Activated CD4-positive, alpha-beta memory T cell treated with anti-CD3 and anti-CD28 coated beads, Interleukin-2, amount 10 ng/mL, durations not matched to agents 7 days and 5 days (primary cell): ENCODE measurements around the gene MAST4. TPM values are rescaled to one million over a fixed set of nuclear protein-coding genes. Genes with fewer than 3 reads are reported as not detected.

ENCODE experiments used
- CTCF ChIA-PET: fragments of 350-600 bp; sonication (Branson Sonifier 250); formaldehyde crosslinking; loops from one replicate; lab custom pipeline; 2021; ENCODE audit warnings: antibody characterized with exemption, inconsistent platforms; lab: Charles Lee
- POLR2A ChIA-PET: fragments of 350-600 bp; sonication (Branson Sonifier 250); formaldehyde crosslinking; loops from one replicate; lab custom pipeline; 2021; ENCODE audit warnings: antibody characterized with exemption; lab: Charles Lee
- DNase-seq: peaks from one replicate; pipeline ENCODE4 v3.0.0-alpha.2; 2020
- H3K27ac Mint-ChIP-seq: one replicate; pipeline ENCODE4 v1.8.0; 2021; ENCODE audit warnings: mild to moderate bottlenecking, mixed read lengths
- H3K27me3 Mint-ChIP-seq: one replicate; pipeline ENCODE4 v1.8.0; 2021; ENCODE audit warnings: mixed read lengths
- H3K36me3 Mint-ChIP-seq: one replicate; pipeline ENCODE4 v1.8.0; 2021; ENCODE audit warnings: low read depth, mixed read lengths
- H3K4me1 Mint-ChIP-seq: one replicate; pipeline ENCODE4 v1.8.0; 2021; ENCODE audit warnings: mixed read lengths
- H3K4me3 Mint-ChIP-seq: one replicate; pipeline ENCODE4 v1.8.0; 2021; ENCODE audit warnings: mild to moderate bottlenecking, mixed read lengths
- H3K9me3 Mint-ChIP-seq: one replicate; pipeline ENCODE4 v1.8.0; 2021; ENCODE audit warnings: mixed read lengths
- total RNA-seq, 2 experiments: library from RNA; stranded (reverse); gene quantifications; one replicate each; pipeline ENCODE4 v1.2.3, GENCODE V29; 2021

MAST4 gene
- total RNA-seq, 2 experiments from 2014 or later: 38.0 to 38.3 TPM

GRCh38 chr5:67194166-67194565, 598.0 kb downstream of the MAST4 start:
- Mint-ChIP-seq H3K4me1 (peaks cover 29% of the 10 kb centered on the region), H3K36me3 (peaks cover 31% of the 10 kb centered on the region), H3K27ac (no peak overlapping the region), H3K27me3 (no peaks in the 10 kb centered on the region), H3K9me3 (peaks cover 20% of the 10 kb centered on the region), H3K4me3 (no peak overlapping the region)
- POLR2A ChIA-PET: no interaction called here
- no peak for DNase-seq
- CTCF ChIA-PET: no interaction called here

GRCh38 chr5:67195406-67196275, 599.4 kb downstream of the MAST4 start:
- H3K4me1 Mint-ChIP-seq: peaks cover 40% of the 10 kb centered on the region
- no peak overlapping the region for H3K4me3 Mint-ChIP-seq
- peaks cover 30% of the 10 kb centered on the region for H3K36me3 Mint-ChIP-seq
- POLR2A ChIA-PET: interaction anchor here (0.9 to 2.4 kb wide), 2 partner anchors 29 kb away, joined by 3 to 10 read pairs; no protein-coding TSS in a partner anchor
- DNase-seq: no peak
- no peak overlapping the region for H3K27ac Mint-ChIP-seq
- H3K27me3 Mint-ChIP-seq: no peaks in the 10 kb centered on the region
- peaks cover 20% of the 10 kb centered on the region for H3K9me3 Mint-ChIP-seq
- CTCF ChIA-PET: interaction anchor here (2.2 kb wide), 1 partner anchor 30 kb away, joined by 5 read pairs; no protein-coding TSS in a partner anchor

DNA sequence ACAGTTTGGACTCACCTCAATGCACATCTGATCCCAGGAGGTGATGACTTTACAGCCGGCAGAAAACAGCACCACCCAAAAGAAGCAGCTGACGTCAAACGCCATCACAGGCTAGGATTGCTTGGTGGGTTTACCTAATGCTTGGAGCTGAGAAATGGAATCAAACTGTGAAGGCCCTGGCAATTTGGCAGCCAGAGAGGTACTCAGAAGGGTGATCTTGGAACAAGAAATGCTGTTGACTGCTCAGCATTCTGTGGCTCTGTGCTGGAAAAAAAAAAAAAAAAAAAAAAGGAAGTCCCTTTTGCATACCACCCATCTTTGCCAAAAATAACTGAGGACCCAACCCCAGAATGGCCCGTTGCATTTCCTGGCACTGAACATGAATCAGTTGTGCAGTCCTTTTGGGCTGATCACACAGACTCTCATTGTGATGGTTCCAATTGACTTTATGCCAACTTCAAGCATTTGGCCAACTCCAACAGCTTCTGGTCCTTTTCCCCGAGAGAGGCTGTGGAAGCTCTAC, 600.4 kb downstream of the MAST4 start, which contains the start of gene CD180:
Gene CD180, minus strand, starts transcription at position 263 of the 523 bp plus-strand sequence. Its CDS starts 158 bp downstream, at position 105.
- Mint-ChIP-seq H3K27ac (no peak within 1 kb of the TSS), H3K27me3 (no peaks in the 10 kb centered on the region), H3K4me1 (peaks cover 49% of the 10 kb centered on the region), H3K4me3 (no peak within 1 kb of the TSS), H3K9me3 (peaks cover 20% of the 10 kb centered on the region), H3K36me3 (peaks cover 33% of the 10 kb centered on the region)
- CTCF ChIA-PET: interaction anchor here (2.2 kb wide), 1 partner anchor 30 kb away, joined by 5 read pairs; no protein-coding TSS in a partner anchor
- no peak for DNase-seq
- POLR2A ChIA-PET: interaction anchor here (1.0 to 2.4 kb wide), 3 partner anchors 11 to 32 kb away, joined by 4 to 10 read pairs (median 4); no protein-coding TSS in a partner anchor

- Mint-ChIP-seq H3K9me3 (peaks cover 18% of the 10 kb centered on the region), H3K4me1 (peaks cover 57% of the 10 kb centered on the region)
- POLR2A ChIA-PET: interaction anchor here (1.0 to 2.4 kb wide), 3 partner anchors 10 to 32 kb away, joined by 4 to 10 read pairs (median 4); no protein-coding TSS in a partner anchor
These were observed 601.3 kb downstream of the MAST4 start for GRCh38 chr5:67197536-67197935.

GRCh38 chr5:67198917-67199316, 602.7 kb downstream of the MAST4 start:
- ChIA-PET CTCF (interaction anchor here (1.7 kb wide), 1 partner anchor 10 kb away, joined by 4 read pairs; no protein-coding TSS in a partner anchor), POLR2A (interaction anchor here (1.3 to 3.3 kb wide), 2 partner anchors 23 to 31 kb away, joined by 3 to 25 read pairs; no protein-coding TSS in a partner anchor)
- Mint-ChIP-seq H3K4me1 (peaks cover 67% of the 10 kb centered on the region), H3K36me3 (peaks cover 27% of the 10 kb centered on the region), H3K27me3 (no peaks in the 10 kb centered on the region), H3K4me3 (no peak overlapping the region), H3K27ac (peak overlapping the region; percentile 14), H3K9me3 (peaks cover 18% of the 10 kb centered on the region)
- DNase-seq: no peak

More at GRCh38 chr5:67197536-67197935, 601.3 kb downstream of the MAST4 start:
- Mint-ChIP-seq H3K27me3 (no peaks in the 10 kb centered on the region), H3K4me3 (no peak overlapping the region), H3K27ac (no peak overlapping the region), H3K36me3 (peaks cover 32% of the 10 kb centered on the region)
- CTCF ChIA-PET: interaction anchor here (2.2 kb wide), 1 partner anchor 31 kb away, joined by 5 read pairs; no protein-coding TSS in a partner anchor
- no peak for DNase-seq

- ChIA-PET POLR2A (interaction anchor here (1.2 to 3.3 kb wide), 3 partner anchors 22 to 32 kb away, joined by 3 to 25 read pairs (median 3); no protein-coding TSS in a partner anchor), CTCF (interaction anchor here (0.8 to 1.7 kb wide), 3 partner anchors 8 to 33 kb away, joined by 3 to 6 read pairs (median 4); no protein-coding TSS in a partner anchor)
- no peak overlapping the region for H3K4me3 Mint-ChIP-seq
- H3K27ac Mint-ChIP-seq: peak overlapping the region; percentile 70
- DNase-seq: no peak
- H3K27me3 Mint-ChIP-seq: no peaks in the 10 kb centered on the region
- peaks cover 77% of the 10 kb centered on the region for H3K4me1 Mint-ChIP-seq
- H3K9me3 Mint-ChIP-seq: peaks cover 18% of the 10 kb centered on the region
- peaks cover 34% of the 10 kb centered on the region for H3K36me3 Mint-ChIP-seq
These were observed 603.7 kb downstream of the MAST4 start for GRCh38 chr5:67199859-67200258.

- peaks cover 14% of the 10 kb centered on the region for H3K9me3 Mint-ChIP-seq
These were observed 604.8 kb downstream of the MAST4 start for GRCh38 chr5:67200809-67201562.

DNA sequence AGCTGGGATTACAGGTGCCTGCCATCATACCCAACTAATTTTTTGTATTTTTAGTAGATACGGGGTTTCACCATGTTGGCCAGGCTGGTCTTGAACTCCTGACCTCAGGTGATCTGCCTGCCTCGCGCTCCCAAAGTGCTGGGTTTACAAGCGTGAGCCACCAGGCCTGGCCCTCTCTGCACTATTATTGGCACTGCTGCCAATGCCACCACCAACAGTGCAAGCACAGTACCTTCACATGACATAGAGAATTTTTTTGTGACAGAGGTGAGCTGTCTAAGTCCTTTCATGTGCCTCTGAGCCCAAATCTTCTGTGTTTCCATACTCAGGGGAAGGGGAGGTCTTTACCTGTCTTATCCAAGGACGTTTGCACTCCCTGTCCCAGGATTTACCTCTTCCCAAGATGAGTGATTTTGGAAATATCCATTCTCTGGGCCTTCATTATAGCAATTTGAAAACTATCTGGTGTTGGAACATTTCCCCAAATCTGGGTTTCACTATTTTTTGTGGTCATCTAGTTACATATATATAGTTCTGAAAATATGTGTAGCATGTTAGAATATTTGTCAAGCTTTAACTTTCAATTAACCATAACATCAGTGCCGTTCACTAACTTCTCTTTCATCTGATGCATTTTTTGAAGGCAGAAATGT, 605.8 kb downstream of the MAST4 start:
- ChIA-PET POLR2A (interaction anchor here (1.0 to 11.1 kb wide), 5 partner anchors 10 to 39 kb away, joined by 3 to 863 read pairs (median 4); no protein-coding TSS in a partner anchor), CTCF (interaction anchor here (16.6 kb wide), 1 partner anchor 40 kb away, joined by 519 read pairs; no protein-coding TSS in a partner anchor)
- peaks cover 14% of the 10 kb centered on the region for H3K9me3 Mint-ChIP-seq
- no peak for DNase-seq
- no peak overlapping the region for H3K27ac Mint-ChIP-seq
- peaks cover 40% of the 10 kb centered on the region for H3K36me3 Mint-ChIP-seq
- H3K4me1 Mint-ChIP-seq: peaks cover 92% of the 10 kb centered on the region
- H3K4me3 Mint-ChIP-seq: no peak overlapping the region
- no peaks in the 10 kb centered on the region for H3K27me3 Mint-ChIP-seq

More at GRCh38 chr5:67200809-67201562, 604.8 kb downstream of the MAST4 start:
- DNase-seq: no peak
- Mint-ChIP-seq H3K4me3 (no peak overlapping the region), H3K4me1 (peaks cover 86% of the 10 kb centered on the region), H3K27ac (no peak overlapping the region), H3K36me3 (peaks cover 37% of the 10 kb centered on the region), H3K27me3 (no peaks in the 10 kb centered on the region)
- ChIA-PET POLR2A (interaction anchor here (1.2 to 11.1 kb wide), 4 partner anchors 21 to 38 kb away, joined by 3 to 863 read pairs (median 14); no protein-coding TSS in a partner anchor), CTCF (interaction anchor here (0.9 to 16.6 kb wide), 4 partner anchors 21 to 39 kb away, joined by 3 to 519 read pairs (median 4); no protein-coding TSS in a partner anchor)

DNA sequence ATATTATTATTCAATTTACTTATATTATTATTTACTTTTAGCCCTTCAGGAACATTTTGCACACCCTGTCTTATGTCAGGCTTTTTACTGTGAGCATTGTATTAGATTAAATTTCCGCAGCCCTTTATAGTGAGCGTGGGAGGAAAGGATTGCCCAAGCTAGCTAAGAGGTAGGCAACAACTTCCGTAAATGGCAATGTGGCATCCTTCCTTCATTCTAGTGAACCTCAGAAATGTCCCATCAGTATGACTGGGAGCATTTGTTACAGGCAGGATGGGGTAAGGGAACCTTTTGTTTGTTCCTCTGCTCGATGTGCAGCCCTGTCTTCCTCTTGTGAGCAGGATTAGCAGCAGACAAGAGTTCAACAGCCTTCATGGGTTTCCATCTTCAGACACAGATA, 606.6 kb downstream of the MAST4 start:
- Mint-ChIP-seq H3K4me1 (peaks cover 93% of the 10 kb centered on the region), H3K27me3 (no peaks in the 10 kb centered on the region), H3K36me3 (peaks cover 40% of the 10 kb centered on the region), H3K9me3 (peaks cover 14% of the 10 kb centered on the region), H3K4me3 (no peak overlapping the region), H3K27ac (peak overlapping the region; percentile 73)
- no peak for DNase-seq
- POLR2A ChIA-PET: interaction anchor here (1.5 to 11.1 kb wide), 4 partner anchors 14 to 40 kb away, joined by 3 to 863 read pairs (median 96); no protein-coding TSS in a partner anchor
- CTCF ChIA-PET: interaction anchor here (16.6 kb wide), 1 partner anchor 40 kb away, joined by 519 read pairs; no protein-coding TSS in a partner anchor

GRCh38 chr5:67203701-67204074, 607.5 kb downstream of the MAST4 start:
- ChIA-PET POLR2A (interaction anchor here (4.8 to 11.1 kb wide), 4 partner anchors 15 to 374 kb away, joined by 34 to 863 read pairs (median 96); no protein-coding TSS in a partner anchor), CTCF (interaction anchor here (1.0 to 16.6 kb wide), 3 partner anchors 18 to 216 kb away, joined by 3 to 519 read pairs (median 23); no protein-coding TSS in a partner anchor)
- H3K36me3 Mint-ChIP-seq: peaks cover 36% of the 10 kb centered on the region
- H3K4me3 Mint-ChIP-seq: no peak overlapping the region
- peaks cover 7% of the 10 kb centered on the region for H3K9me3 Mint-ChIP-seq
- no peak for DNase-seq
- H3K27ac Mint-ChIP-seq: peak overlapping the region; percentile 90
- peaks cover 92% of the 10 kb centered on the region for H3K4me1 Mint-ChIP-seq
- no peaks in the 10 kb centered on the region for H3K27me3 Mint-ChIP-seq

DNA sequence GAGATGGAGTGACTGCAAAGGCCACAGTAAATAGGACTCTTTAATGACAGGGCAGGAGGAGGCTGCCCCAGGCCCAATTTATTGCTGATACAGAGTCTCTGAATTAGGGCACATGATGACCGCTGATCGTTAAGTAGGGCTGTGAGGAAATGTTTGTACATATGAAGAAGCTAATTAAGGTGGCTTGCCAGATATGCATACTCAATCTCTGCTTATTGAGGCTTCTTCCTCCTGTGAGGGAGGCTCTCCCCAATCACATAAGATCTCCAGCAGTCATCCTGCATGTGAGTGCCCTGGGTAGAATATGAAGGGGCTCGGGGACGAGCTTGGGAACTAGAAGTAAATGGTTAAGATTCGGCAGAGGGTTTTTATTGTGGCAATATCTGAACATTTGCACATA, 608.6 kb downstream of the MAST4 start:
- ChIA-PET POLR2A (interaction anchor here (0.9 to 11.1 kb wide), 9 partner anchors 14 to 1011 kb away, joined by 3 to 863 read pairs (median 34); partner anchors contain the start of gene PIK3R1), CTCF (interaction anchor here (1.0 to 16.6 kb wide), 4 partner anchors 17 to 375 kb away, joined by 3 to 519 read pairs (median 13); no protein-coding TSS in a partner anchor)
- H3K4me3 Mint-ChIP-seq: no peak overlapping the region
- DNase-seq: no peak
- H3K27me3 Mint-ChIP-seq: no peaks in the 10 kb centered on the region
- peak overlapping the region; percentile 90 for H3K27ac Mint-ChIP-seq
- peaks cover 27% of the 10 kb centered on the region for H3K36me3 Mint-ChIP-seq
- peaks cover 2% of the 10 kb centered on the region for H3K9me3 Mint-ChIP-seq
- H3K4me1 Mint-ChIP-seq: peaks cover 92% of the 10 kb centered on the region
